ENCODE measurements around the gene KIRREL3.

GRCh38 chr11:126864934-126865333, 135.6 kb downstream of the KIRREL3 start:
- TF ChIP-seq GATA2 (IDR thresholded peaks at IDR 0.05; ENCODE audit: low read depth, low read length) (no peak), GATA3 (IDR thresholded peaks at IDR 0.05; ENCODE audit: low read depth, low read length) (no peak)
